Posterior vena cava (tissue), 2 donors: Measurements from ENCODE around the gene CDR2L. TPM values are rescaled to one million over a fixed set of nuclear protein-coding genes. Genes with fewer than 3 reads are reported as not detected.
"Not testable (repeated sequence)": the region's sequence is repeated elsewhere in the genome, so short reads cannot be mapped to it uniquely, and the experiment has no call there.

Source experiments
- DNase-seq: peaks from one replicate; pipeline ENCODE4 v3.0.0-alpha.2; 2020; ENCODE audit warnings: low spot score
- intact Hi-C, 2 donors: fragments of 100-400 bp; cut with DNase I; formaldehyde crosslinking; loops; one replicate each; pipeline versions ENCODE4 v1.14.1 to v1.14.2; 2022 to 2023
- total RNA-seq, 2 donors: library from RNA; stranded (reverse); fragmentation: NEBNext Ultra II Directional; extraction: Animal tissue kit (Norgen Biotek cat#: 25700); gene quantifications; one replicate each; pipeline ENCODE4 v1.2.1, GENCODE V29; 2021
- donor health status: DM: yes; HTN: yes; CAD: no.
- donor health status: DM: yes; HTN: yes; CAD: no.

The CDR2L gene
- total RNA-seq, 2 donors from 2014 or later, result 17.4 to 26.0 TPM

DNA sequence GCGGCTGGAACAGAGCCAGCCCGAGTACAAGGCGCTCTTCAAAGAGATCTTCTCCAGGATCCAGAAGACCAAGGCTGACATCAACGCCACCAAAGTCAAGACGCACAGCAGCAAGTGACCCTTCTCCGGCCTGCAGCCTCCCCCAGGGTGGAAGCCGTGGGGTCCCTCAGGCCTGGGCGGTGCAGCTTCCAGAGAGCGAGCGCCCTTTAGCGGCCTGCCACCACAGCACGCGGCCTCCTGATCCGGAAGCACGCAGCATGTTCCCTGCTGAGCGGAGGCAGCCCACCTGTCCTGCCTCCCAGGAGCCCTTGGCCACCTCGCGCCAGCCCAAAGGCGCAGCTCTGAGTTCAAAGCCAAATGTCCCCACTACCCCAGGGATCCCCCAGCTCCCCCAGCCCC, 16.5 kb downstream of the CDR2L start:
- DNase-seq, result no peak
- intact Hi-C loops, result no loop called here

DNA sequence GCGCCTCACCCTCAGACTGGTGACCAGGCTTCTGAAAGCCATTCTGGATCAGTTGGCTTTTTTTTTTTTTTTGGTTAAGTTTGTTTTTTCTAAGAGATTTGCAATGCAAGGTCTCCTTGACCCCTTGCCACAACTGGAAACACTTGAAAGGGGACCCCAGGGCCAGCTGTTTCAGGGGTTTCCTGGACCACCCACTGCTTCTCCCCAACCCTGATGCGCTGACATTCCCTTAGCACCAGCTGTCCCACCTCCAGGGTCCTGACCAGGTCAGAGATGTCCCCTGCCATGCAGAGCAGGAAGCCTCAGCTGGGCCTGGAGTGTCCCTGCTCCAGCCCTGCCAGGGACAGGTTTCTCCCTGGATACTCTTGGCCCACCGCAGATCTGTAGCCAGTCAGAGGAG, 16.9 kb downstream of the CDR2L start:
- DNase-seq, result no peak
- intact Hi-C loops, result no loop called here

DNA sequence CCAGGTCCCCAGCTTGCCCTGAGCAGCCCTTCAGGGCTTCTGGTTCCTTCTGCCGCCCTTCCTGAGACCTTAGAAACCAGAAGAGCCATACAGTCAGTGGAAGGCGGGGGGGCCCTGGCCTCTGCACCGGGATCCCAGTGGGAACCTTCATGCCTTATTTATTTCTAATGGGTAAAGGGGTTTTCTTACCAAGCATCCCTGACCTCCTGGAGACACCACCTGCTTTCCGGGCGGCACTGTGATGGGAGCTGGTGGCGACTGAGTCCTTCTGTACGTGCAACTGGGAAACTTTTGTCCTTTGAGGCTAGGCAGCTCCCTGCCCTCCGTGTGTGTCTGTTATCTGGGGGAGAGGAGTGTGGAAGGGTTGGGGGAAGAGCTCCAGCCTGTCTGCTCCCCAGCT, 17.9 kb downstream of the CDR2L start:
- DNase-seq, result no peak
- intact Hi-C loops, result no loop called here

- intact Hi-C loops, DNase-seq: not testable (repeated sequence)
These were observed 18.7 kb downstream of the CDR2L start for GRCh38 chr17:75006084-75006483.

- intact Hi-C loops, result no loop called here
- no peak for DNase-seq
These were observed 19.2 kb downstream of the CDR2L start for GRCh38 chr17:75006653-75007052.

- intact Hi-C loops, result no loop called here
- no peak for DNase-seq
These were observed 20.9 kb downstream of the CDR2L start for GRCh38 chr17:75008373-75008772.

GRCh38 chr17:75009139-75009724, 21.8 kb downstream of the CDR2L start:
- DNase-seq, result no peak
- intact Hi-C loops, result no loop called here

GRCh38 chr17:75010683-75011400, 23.4 kb downstream of the CDR2L start:
- intact Hi-C loops, result no loop called here
- no peak for DNase-seq

GRCh38 chr17:75011401-75012095, 24.1 kb downstream of the CDR2L start:
- no peak for DNase-seq
- intact Hi-C loops, result no loop called here

- no peak for DNase-seq
These were observed 24.6 kb downstream of the CDR2L start for GRCh38 chr17:75012096-75012345.

DNA sequence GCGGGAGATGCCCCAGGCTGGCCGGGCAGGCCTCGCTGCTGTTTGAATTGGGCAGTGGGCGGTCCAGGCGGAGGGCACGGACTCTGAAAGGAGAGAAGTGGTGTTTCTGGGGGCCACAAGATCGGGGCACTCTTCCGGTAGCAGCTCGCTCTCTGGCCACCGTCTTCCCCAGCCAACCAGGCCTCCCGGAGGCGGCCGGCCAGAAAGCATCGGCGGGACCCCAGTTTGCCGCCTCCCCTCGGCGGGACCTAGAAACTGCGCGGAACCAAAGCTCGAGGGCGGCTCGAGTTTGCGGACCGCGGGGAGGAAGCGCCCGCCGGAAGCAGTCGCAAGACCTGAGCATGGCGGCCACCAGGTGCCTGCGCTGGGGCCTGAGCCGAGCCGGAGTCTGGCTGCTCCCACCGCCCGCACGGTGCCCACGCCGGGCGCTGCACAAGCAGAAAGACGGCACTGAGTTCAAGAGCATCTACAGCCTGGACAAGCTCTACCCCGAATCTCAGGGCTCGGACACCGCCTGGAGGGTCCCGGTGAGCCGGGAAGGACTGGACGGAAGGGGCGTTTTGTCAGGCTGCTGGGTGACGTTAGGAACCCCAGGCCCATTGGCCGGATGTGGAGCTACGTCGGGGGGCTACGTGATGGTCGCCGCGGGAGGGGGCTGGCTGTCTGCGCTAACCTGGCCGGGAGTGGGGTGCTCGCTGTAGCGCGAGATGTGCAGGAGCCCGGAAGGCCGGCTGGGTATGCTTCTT, 25.1 kb downstream of the CDR2L start, which contains the start of gene MRPL58:
Gene MRPL58, plus strand, starts transcription at position 325 of the 746 bp plus-strand sequence. Its CDS starts 17 bp downstream, at position 342.
- intact Hi-C loops, result no loop called here
- peak; percentile 95 for DNase-seq

More at GRCh38 chr17:75012096-75012345, 24.6 kb downstream of the CDR2L start:
- intact Hi-C loops, result no loop called here

DNA sequence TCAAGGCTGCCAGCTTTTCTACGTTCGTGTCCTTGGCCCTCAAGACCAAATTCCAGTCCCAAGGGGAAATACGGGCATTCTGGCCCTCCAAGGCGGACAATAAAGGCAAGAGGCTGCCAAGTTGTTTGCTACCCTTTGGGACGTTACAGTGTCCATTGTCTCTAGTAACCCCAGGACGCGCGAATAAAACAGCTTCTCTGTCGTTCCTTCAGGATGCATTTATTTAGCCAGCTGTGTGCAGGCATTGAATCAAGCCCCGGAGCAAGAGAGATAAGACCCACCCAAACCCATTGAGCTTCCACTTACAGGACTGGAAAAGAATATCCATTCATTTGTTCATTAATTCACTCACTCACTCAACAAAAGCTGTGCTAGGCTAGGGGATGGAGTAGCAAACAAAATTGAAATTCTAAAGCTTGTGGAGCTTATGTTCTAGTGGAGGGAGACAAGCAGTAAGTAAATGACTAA, 25.7 kb downstream of the CDR2L start:
- DNase-seq, result no peak
- intact Hi-C loops, result no loop called here

GRCh38 chr17:75019146-75019545, 31.7 kb downstream of the CDR2L start:
- intact Hi-C loops, result no loop called here

GRCh38 chr17:75019710-75020109, 32.3 kb downstream of the CDR2L start:
- DNase-seq, result no peak
- intact Hi-C loops, result no loop called here

More at GRCh38 chr17:75019146-75019545, 31.7 kb downstream of the CDR2L start:
- no peak for DNase-seq

DNA sequence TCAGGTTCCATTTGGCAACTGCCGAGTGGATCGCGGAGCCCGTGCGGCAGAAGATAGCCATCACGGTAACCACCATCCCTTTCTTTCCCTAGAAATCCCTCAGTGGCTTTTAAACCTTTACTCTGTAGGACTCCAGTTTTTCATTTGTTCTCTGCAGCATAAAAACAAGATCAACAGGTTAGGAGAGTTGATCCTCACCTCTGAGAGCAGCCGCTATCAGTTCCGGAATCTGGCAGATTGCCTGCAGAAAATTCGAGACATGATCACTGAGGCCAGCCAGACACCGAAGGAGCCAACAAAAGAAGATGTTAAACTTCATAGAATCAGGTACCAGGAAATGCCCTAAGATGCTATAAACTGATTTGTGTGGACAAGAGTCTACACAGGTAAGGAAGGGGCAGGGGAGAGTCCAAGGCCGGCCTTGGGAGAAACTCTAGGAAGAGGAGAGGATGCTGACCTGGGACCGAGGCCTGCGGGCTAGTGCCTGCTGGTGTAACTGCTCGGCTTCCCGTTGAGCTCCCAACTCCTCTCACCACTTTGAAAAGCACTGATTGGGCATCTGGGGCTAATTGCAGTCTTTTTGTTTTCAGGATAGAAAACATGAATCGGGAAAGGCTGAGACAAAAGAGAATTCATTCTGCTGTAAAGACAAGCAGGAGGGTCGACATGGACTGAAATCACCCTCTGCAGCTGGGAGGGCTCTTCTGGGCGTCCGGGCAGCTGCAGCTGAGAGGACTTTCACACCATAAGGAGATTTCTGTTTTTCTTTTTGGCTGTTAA, 33.1 kb downstream of the CDR2L start:
- no peak for DNase-seq
- intact Hi-C loops, result no loop called here

DNA sequence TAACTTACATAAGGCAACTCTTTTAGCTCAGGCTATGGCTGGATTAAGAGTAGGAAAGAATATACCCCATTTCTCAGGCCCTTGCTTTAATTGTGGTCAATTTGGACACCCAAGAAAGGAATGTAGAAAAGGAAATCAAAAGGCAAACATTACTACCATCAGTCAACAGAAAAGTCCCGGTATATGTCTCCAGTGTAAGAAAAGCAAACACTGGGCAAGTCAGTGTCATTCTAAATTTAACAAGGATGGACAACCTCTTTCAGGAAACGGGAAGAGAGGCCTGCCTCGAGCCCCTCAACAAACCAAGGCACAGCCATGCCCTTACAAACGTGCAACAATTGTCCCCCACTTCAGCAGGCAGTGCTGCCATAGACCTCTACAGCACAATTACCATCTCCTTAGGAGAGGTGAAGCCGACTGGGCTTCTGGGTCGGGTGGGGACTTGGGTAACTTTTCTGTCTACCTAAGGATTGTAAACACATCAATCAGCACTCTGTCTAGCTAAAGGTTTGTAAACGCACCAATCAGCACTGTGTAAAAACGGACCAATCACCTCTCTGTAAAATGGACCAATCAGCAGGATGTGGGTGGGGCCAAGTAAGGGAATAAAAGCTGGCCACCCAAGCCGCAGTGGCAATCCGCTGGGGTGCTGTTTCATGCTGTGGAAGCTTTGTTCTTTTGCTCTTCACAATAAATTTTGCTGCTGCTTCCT, 37.4 kb downstream of the CDR2L start:
- DNase-seq, result no peak
- intact Hi-C loops, result no loop called here

DNA sequence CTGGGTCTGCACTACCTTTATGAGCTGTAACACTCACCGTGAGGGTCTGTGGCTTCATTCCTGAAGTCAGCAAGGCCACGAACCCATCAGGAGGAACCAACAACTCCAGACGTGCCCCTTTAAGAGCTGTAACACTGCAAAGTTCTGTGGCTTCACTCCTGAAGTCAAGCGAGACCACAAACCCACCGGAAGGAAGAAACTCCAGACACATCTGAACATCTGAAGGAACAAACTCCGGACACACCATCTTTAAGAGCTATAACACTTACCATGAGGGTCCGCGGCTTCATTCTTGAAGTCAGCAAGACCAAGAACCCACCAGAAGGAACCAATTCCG, 37.9 kb downstream of the CDR2L start:
- DNase-seq, intact Hi-C loops: not testable (repeated sequence)

- DNase-seq, intact Hi-C loops: not testable (repeated sequence)
These were observed 39.2 kb downstream of the CDR2L start for GRCh38 chr17:75026650-75027049.

GRCh38 chr17:75030161-75030560, 42.7 kb downstream of the CDR2L start:
- intact Hi-C loops, result loop anchor here in 1 of 2 donors (5.0 kb wide), 1 partner anchor 43 kb away; the partner anchor contains the start of gene CDR2L
- no peak for DNase-seq
